MM.1S (cell line): ENCODE data around the gene ZNF684.
"Not testable (repeated sequence)": the region's sequence is repeated elsewhere in the genome, so short reads cannot be mapped to it uniquely, and the experiment has no call there.

Experiments
- DNase-seq: peaks from one replicate; pipeline ENCODE4 v3.0.0-alpha.2; 2015
- H2AFZ ChIP-seq: fragments of 300-600 bp; sonication (generic); 2 replicates; pipeline ENCODE4 v1.6.0; 2016; ENCODE audit warnings: antibody characterized with exemption, low read length
- H3F3A ChIP-seq: fragments of 300-600 bp; sonication (generic); 2 replicates; pipeline ENCODE4 v1.6.1; 2016; ENCODE audit warnings: mild to moderate bottlenecking, antibody characterized with exemption, low read length, moderate library complexity, mixed read lengths; ENCODE audit not compliant: insufficient read depth
- H3K27ac ChIP-seq: fragments of 300-600 bp; sonication (generic); 2 replicates; pipeline ENCODE4 v1.5.1; 2016; ENCODE audit warnings: mild to moderate bottlenecking, low read length
- H3K27me3 ChIP-seq: fragments of 300-600 bp; sonication (generic); replicated peaks from 2 replicates; pipeline ENCODE4 v1.6.0; 2016; ENCODE audit warnings: low read length; ENCODE audit not compliant: insufficient read depth
- H3K36me3 ChIP-seq: fragments of 300-600 bp; sonication (generic); replicated peaks from 2 replicates; pipeline ENCODE4 v1.6.1; 2016; ENCODE audit warnings: mild to moderate bottlenecking, low read length, mixed read lengths; ENCODE audit not compliant: insufficient read depth
- H3K4me1 ChIP-seq: fragments of 300-600 bp; sonication (generic); 2 replicates; pipeline ENCODE4 v1.6.1; 2016; ENCODE audit warnings: low read length, mixed read lengths
- H3K4me2 ChIP-seq: fragments of 300-600 bp; sonication (generic); 2 replicates; pipeline ENCODE4 v1.6.0; 2016; ENCODE audit warnings: low read depth, low read length
- H3K4me3 ChIP-seq: fragments of 300-600 bp; sonication (generic); 2 replicates; pipeline ENCODE4 v1.5.1; 2016; ENCODE audit warnings: low read length, mixed read lengths
- H3K79me2 ChIP-seq: fragments of 300-600 bp; sonication (generic); 2 replicates; pipeline ENCODE4 v1.6.1; 2016; ENCODE audit warnings: mixed run types, low read length, mixed read lengths
- H3K9ac ChIP-seq: fragments of 300-600 bp; sonication (generic); 2 replicates; pipeline ENCODE4 v1.6.1; 2016; ENCODE audit warnings: low read length, mixed read lengths
- H3K9me2 ChIP-seq: fragments of 300-600 bp; sonication (generic); replicated peaks from 2 replicates; pipeline ENCODE4 v1.6.1; 2016; ENCODE audit warnings: mild to moderate bottlenecking, low read length, mixed read lengths; ENCODE audit not compliant: insufficient read depth
- H3K9me3 ChIP-seq: fragments of 300-600 bp; sonication (generic); replicated peaks from 2 replicates; pipeline ENCODE4 v1.6.1; 2016; ENCODE audit warnings: mild to moderate bottlenecking, low read length, mixed read lengths; ENCODE audit not compliant: insufficient read depth
- H4K20me1 ChIP-seq: fragments of 300-600 bp; sonication (generic); 2 replicates; pipeline ENCODE4 v1.6.1; 2016; ENCODE audit warnings: mild to moderate bottlenecking, low read length, moderate library complexity, mixed read lengths; ENCODE audit not compliant: insufficient read depth
- EZH2 ChIP-seq: fragments of 300-600 bp; sonication (generic); optimal IDR thresholded peaks from 2 replicates; pipeline ENCODE3; 2017; ENCODE audit warnings: low read depth, mild to moderate bottlenecking, antibody characterized with exemption, low read length, mixed read lengths
- EZH2phosphoT487 ChIP-seq: fragments of 300-600 bp; sonication (generic); IDR thresholded peaks from 2 replicates; pipeline ENCODE4 v1.6.1; 2018; ENCODE audit warnings: antibody characterized with exemption, low read length
- TF ChIP-seq, protein P1 (sequence below): fragments of 300-600 bp; sonication (generic); IDR thresholded peaks from 2 replicates; pipeline ENCODE4 v1.5.1; 2016; ENCODE audit warnings: antibody characterized with exemption, low read length, mixed read lengths

ZNF684 gene

DNA sequence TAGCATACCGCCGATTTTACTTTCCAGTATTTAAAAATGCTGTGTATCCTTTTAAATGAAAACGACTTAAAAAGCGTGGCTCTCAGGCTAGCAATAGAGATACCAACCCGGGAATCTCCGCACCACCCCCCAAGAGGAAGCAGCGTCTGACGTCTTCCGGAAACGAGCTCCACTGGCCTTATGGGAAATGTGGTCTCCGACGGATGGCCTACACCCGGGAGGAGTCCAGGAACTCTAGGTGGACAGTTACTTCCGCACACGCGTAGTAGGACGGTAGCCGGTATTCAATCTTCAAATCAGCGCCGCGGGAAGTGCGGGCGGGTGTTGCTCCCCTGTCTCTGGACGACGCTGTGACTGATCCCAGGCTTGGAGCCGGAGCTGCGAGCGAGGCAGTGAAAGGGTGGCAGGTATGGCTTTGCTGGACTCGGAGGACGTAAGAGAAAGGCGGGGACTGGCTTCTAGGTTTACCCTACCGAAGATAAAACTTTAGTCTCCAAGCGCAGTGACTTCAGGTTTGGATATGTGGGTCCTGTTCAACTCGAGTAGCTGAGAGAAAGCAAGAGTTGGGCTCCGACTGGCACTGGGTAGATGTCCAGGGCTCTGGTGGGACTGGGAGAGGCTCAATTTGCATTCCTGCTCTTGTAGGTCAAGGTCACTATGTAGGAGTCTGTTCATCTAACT lies at the start of gene ZNF684:
Gene ZNF684 (plus strand): TSS at position 257 of the 681 bp plus-strand sequence. CDS start 1,530 bp downstream, outside the sequence.
- H3K4me3 ChIP-seq: peak within 1 kb of the TSS; percentile 71
- no peaks in the 10 kb centered on the region for H3K9me2 ChIP-seq
- no peaks in the 10 kb centered on the region for H3K36me3 ChIP-seq
- peak within 1 kb of the TSS; percentile 54; the same call in 1 of the 2 replicates for H3K9ac ChIP-seq
- DNase-seq: peak; percentile 98
- no peak for TF ChIP-seq EZH2
- TF ChIP-seq, protein P1, sequence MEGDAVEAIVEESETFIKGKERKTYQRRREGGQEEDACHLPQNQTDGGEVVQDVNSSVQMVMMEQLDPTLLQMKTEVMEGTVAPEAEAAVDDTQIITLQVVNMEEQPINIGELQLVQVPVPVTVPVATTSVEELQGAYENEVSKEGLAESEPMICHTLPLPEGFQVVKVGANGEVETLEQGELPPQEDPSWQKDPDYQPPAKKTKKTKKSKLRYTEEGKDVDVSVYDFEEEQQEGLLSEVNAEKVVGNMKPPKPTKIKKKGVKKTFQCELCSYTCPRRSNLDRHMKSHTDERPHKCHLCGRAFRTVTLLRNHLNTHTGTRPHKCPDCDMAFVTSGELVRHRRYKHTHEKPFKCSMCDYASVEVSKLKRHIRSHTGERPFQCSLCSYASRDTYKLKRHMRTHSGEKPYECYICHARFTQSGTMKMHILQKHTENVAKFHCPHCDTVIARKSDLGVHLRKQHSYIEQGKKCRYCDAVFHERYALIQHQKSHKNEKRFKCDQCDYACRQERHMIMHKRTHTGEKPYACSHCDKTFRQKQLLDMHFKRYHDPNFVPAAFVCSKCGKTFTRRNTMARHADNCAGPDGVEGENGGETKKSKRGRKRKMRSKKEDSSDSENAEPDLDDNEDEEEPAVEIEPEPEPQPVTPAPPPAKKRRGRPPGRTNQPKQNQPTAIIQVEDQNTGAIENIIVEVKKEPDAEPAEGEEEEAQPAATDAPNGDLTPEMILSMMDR: no peak
- TF ChIP-seq EZH2phosphoT487: no peak
- H3K4me2 ChIP-seq: peak within 1 kb of the TSS; percentile 90
- H3K27ac ChIP-seq: peak within 1 kb of the TSS; percentile 37; the same call in 1 of the 2 replicates
- H3K79me2 ChIP-seq: no peaks in the 10 kb centered on the region
- H2AFZ ChIP-seq: peak within 1 kb of the TSS; percentile 97
- H3F3A ChIP-seq: 0 out of 2 replicates have a peak, but pooled peaks cover 5% of the 10 kb centered on the region
- peaks cover 3% of the 10 kb centered on the region; the same call in 1 of the 2 replicates for H3K4me1 ChIP-seq
- H3K27me3 ChIP-seq: no peaks in the 10 kb centered on the region
- no peaks in the 10 kb centered on the region for H3K9me3 ChIP-seq
- no peaks in the 10 kb centered on the region for H4K20me1 ChIP-seq

DNA sequence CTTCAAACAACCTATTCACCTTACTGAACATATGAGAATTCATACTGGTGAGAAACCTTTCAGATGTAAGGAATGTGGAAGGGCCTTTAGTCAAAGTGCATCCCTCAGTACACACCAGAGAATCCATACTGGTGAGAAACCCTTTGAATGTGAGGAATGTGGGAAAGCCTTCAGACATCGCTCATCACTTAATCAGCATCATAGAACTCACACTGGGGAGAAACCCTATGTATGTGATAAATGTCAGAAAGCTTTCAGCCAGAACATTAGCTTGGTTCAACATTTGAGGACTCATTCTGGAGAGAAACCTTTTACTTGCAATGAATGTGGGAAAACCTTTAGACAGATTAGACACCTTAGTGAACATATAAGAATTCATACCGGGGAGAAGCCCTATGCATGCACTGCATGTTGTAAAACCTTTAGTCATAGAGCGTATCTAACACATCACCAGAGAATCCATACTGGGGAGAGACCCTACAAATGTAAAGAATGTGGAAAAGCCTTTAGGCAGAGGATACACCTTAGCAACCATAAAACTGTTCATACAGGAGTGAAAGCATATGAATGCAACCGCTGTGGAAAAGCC lies 36.0 kb upstream of the ZNF684 start:
- H4K20me1 ChIP-seq: no peaks in the 10 kb centered on the region
- no peaks in the 10 kb centered on the region; the same call in 1 of the 2 replicates for H3K36me3 ChIP-seq
- H3K9me2 ChIP-seq: no peaks in the 10 kb centered on the region
- H3K4me1 ChIP-seq: no peaks in the 10 kb centered on the region
- no peaks in the 10 kb centered on the region for H3K79me2 ChIP-seq
- no peak overlapping the region for H2AFZ ChIP-seq
- TF ChIP-seq, protein P1: no peak
- TF ChIP-seq EZH2 (no peak), EZH2phosphoT487 (no peak)
- H3K9me3 ChIP-seq: 0 out of 2 replicates have a peak, but pooled peaks cover 3% of the 10 kb centered on the region
- no peak overlapping the region for H3K4me2 ChIP-seq
- no peaks in the 10 kb centered on the region for H3K27me3 ChIP-seq
- DNase-seq: no peak
- no peak overlapping the region for H3K4me3 ChIP-seq
- H3K9ac ChIP-seq: no peak overlapping the region
- H3F3A ChIP-seq: no peaks in the 10 kb centered on the region
- H3K27ac ChIP-seq: no peak overlapping the region

- H3K4me1 ChIP-seq, H4K20me1 ChIP-seq, DNase-seq, H3K9ac ChIP-seq, H3K4me2 ChIP-seq, H3K79me2 ChIP-seq, H3K9me3 ChIP-seq, H3K9me2 ChIP-seq, H3K4me3 ChIP-seq, H3K27me3 ChIP-seq, H3F3A ChIP-seq, H2AFZ ChIP-seq, H3K36me3 ChIP-seq, H3K27ac ChIP-seq: not testable (repeated sequence)
Observed at GRCh38 chr1:40502651-40503050, 28.8 kb upstream of the ZNF684 start.

- Histone ChIP-seq H3F3A (no peaks in the 10 kb centered on the region), H3K4me2 (peak overlapping the region; percentile 26; the same call in 1 of the 2 replicates), H2AFZ (peak overlapping the region; percentile 76), H3K4me3 (peak overlapping the region; percentile 61), H3K9ac (peak overlapping the region; percentile 34; the same call in 1 of the 2 replicates), H3K9me3 (no peaks in the 10 kb centered on the region), H3K4me1 (no peaks in the 10 kb centered on the region), H4K20me1 (no peaks in the 10 kb centered on the region), H3K9me2 (no peaks in the 10 kb centered on the region), H3K36me3 (no peaks in the 10 kb centered on the region), H3K27me3 (no peaks in the 10 kb centered on the region), H3K27ac (no peak overlapping the region), H3K79me2 (no peaks in the 10 kb centered on the region)
- no peak for DNase-seq
- no peak for TF ChIP-seq EZH2
- TF ChIP-seq, protein P1: no peak
- no peak for TF ChIP-seq EZH2phosphoT487
Observed at GRCh38 chr1:40507973-40508372, 23.5 kb upstream of the ZNF684 start.
